Measurements from ENCODE around the gene POLD2. TPM values are rescaled to one million over a fixed set of nuclear protein-coding genes. Genes with fewer than 3 reads are reported as not detected.

The POLD2 gene
- total and polyA plus RNA-seq, 2 of the 4 experiments (the other 2 are of a cell fraction) = 142 to 163 TPM

DNA sequence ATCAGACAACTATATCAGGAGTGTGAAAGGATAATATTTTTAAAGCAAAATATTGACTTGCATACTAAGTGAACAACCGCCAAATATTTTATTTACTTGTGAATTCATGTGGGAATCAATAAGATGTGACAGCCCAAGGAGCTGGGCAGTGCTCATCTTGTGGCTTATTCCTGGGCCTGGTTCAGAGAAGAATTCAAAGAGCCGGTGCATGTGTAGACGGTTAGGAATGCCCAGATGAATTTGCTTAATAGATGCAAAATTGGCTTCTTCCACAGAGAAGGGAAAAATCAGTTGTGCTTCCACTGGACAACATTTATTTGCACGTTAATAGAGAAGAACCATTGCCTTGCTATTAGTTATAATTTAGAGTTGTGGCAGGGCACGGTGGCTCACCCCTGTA, 13.4 kb upstream of the POLD2 start:
- Histone ChIP-seq H3K79me1 (ENCODE audit: low read depth in 1 of 2, low read length in 2 of 2) (no peaks in the 10 kb centered on the region), H3K4me3 (ENCODE audit: insufficient read depth, low read depth, low read length) (no peak overlapping the region), H3K27me3 (ENCODE audit: control insufficient read depth, insufficient read depth, low read length) (peaks cover 3% of the 10 kb centered on the region; the same call in 1 of the 2 replicates), H4K8ac (ENCODE audit: low read depth in 2 of 2, low read length in 2 of 2) (no peak overlapping the region), H3K56ac (ENCODE audit: extremely low read depth, insufficient read depth, low read length) (no peak overlapping the region), H3K18ac (ENCODE audit: low read depth, low read length) (no peak overlapping the region), H3K27ac (ENCODE audit: insufficient read depth, low read length) (no peak overlapping the region), H2BK20ac (ENCODE audit: low read depth, low read length) (no peak overlapping the region), H4K5ac (ENCODE audit: low read depth, low read length) (no peak overlapping the region), H3K9me1 (ENCODE audit: insufficient read depth, low read length) (peaks cover 1% of the 10 kb centered on the region; the same call in 1 of the 2 replicates), H3K4ac (ENCODE audit: low read depth, low read length) (no peak overlapping the region), H3K23ac (ENCODE audit: low read depth, low read length) (no peak overlapping the region), H3K36me3 (ENCODE audit: control insufficient read depth, insufficient read depth, low read length) (no peaks in the 10 kb centered on the region), H2AK9ac (replicated peaks; ENCODE audit: low read depth, low read length, poor library complexity) (no peak overlapping the region), H3K9me3 (ENCODE audit: control insufficient read depth, insufficient read depth, low read length) (no peaks in the 10 kb centered on the region), H3K4me1 (ENCODE audit: control insufficient read depth, insufficient read depth, low read length) (peaks cover 8% of the 10 kb centered on the region), H2AFZ (replicated peaks; ENCODE audit: low read length, poor library complexity) (no peak overlapping the region), H3K4me2 (ENCODE audit: low read depth, low read length) (no peak overlapping the region), H3K9ac (ENCODE audit: low read depth, low read length) (no peak overlapping the region), H2BK15ac (ENCODE audit: low read depth, low read length) (no peak overlapping the region), H2BK5ac (ENCODE audit: low read depth, low read length, poor library complexity, severe bottlenecking) (no peak overlapping the region), H4K91ac (ENCODE audit: insufficient read depth, low read depth, low read length) (no peak overlapping the region), H2BK120ac (ENCODE audit: low read depth, low read length) (no peak overlapping the region), H2AK5ac (ENCODE audit: low read depth, low read length) (no peak overlapping the region), H3K14ac (replicated peaks; ENCODE audit: low read depth, low read length) (no peak overlapping the region), H4K20me1 (ENCODE audit: insufficient read depth, low read length) (no peaks in the 10 kb centered on the region)
- no TSS peak for BruUV-seq (replicated peaks)
- no peak for ATAC-seq (ENCODE audit: low read depth)
- TF ChIP-seq CHD1 (IDR thresholded peaks at IDR 0.05; ENCODE audit: low read depth, low read length) = no peak
- no peak for TF ChIP-seq RFX5 (IDR thresholded peaks at IDR 0.05; ENCODE audit: low read depth, low read length)
- no peak for TF ChIP-seq POLR2A (IDR thresholded peaks at IDR 0.05; ENCODE audit: low read depth, low read length)
- TF ChIP-seq, protein P1, sequence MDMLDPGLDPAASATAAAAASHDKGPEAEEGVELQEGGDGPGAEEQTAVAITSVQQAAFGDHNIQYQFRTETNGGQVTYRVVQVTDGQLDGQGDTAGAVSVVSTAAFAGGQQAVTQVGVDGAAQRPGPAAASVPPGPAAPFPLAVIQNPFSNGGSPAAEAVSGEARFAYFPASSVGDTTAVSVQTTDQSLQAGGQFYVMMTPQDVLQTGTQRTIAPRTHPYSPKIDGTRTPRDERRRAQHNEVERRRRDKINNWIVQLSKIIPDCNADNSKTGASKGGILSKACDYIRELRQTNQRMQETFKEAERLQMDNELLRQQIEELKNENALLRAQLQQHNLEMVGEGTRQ (IDR thresholded peaks at IDR 0.05; ENCODE audit: low read depth, low read length) = no peak
- TF ChIP-seq NFE2L2 (IDR thresholded peaks at IDR 0.05; ENCODE audit: low read depth, low read length) = no peak
- TF ChIP-seq RAD21 (IDR thresholded peaks at IDR 0.05; ENCODE audit: low read length) = no peak
- TF ChIP-seq FOS (IDR thresholded peaks at IDR 0.05; ENCODE audit: low read depth, low read length) = no peak
- no peak for TF ChIP-seq ELK1 (IDR thresholded peaks at IDR 0.05; ENCODE audit: borderline replicate concordance, low read depth, low read length)
- no peak for TF ChIP-seq SMC3 (IDR thresholded peaks at IDR 0.05; ENCODE audit: low read depth, low read length)
- no peak for TF ChIP-seq MXI1 (IDR thresholded peaks at IDR 0.05; ENCODE audit: borderline replicate concordance, low read depth, low read length)
- TF ChIP-seq CEBPB (IDR thresholded peaks at IDR 0.05; ENCODE audit: low read depth, low read length) = no peak
- TF ChIP-seq, protein P2, sequence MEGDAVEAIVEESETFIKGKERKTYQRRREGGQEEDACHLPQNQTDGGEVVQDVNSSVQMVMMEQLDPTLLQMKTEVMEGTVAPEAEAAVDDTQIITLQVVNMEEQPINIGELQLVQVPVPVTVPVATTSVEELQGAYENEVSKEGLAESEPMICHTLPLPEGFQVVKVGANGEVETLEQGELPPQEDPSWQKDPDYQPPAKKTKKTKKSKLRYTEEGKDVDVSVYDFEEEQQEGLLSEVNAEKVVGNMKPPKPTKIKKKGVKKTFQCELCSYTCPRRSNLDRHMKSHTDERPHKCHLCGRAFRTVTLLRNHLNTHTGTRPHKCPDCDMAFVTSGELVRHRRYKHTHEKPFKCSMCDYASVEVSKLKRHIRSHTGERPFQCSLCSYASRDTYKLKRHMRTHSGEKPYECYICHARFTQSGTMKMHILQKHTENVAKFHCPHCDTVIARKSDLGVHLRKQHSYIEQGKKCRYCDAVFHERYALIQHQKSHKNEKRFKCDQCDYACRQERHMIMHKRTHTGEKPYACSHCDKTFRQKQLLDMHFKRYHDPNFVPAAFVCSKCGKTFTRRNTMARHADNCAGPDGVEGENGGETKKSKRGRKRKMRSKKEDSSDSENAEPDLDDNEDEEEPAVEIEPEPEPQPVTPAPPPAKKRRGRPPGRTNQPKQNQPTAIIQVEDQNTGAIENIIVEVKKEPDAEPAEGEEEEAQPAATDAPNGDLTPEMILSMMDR (conservative IDR thresholded peaks at IDR 0.05; ENCODE audit: low read depth, low read length) = no peak
- no peak for TF ChIP-seq BHLHE40 (IDR thresholded peaks at IDR 0.05; ENCODE audit: low read depth, low read length)
- no peak for TF ChIP-seq RCOR1 (IDR thresholded peaks at IDR 0.05; ENCODE audit: insufficient replicate concordance, low read length)
- intact Hi-C loops (cut with micrococcal nuclease) (no loop called here), in situ Hi-C loops (cut with MboI; ENCODE audit: low sequenced_read_pairs) (no loop called here), dilution Hi-C loops (cut with HindIII; ENCODE audit: low sequenced_read_pairs, unreplicated experiment) (no loop called here)
- no peak for DNase-seq
- ChIA-PET POLR2A (ENCODE audit: unreplicated experiment) (interaction anchor here (0.6 kb wide), 1 partner anchor 165 kb away, joined by 3 read pairs; no protein-coding TSS in a partner anchor), CTCF (no interaction called here)
- WGBS, 2 experiments (ENCODE audit: extremely low coverage in 2 of 2, insufficient read length in 1 of 2) = no CpG with 5 or more reads among the region's 5 CpGs
